GM18861 (cell line): Measurements from ENCODE around the gene VRK3.

Experiments
- ATAC-seq: cut with Tn5 transposase; IDR thresholded peaks from one replicate; pipeline ENCODE4 v1.9.1; 2021; ENCODE audit not compliant: unreplicated experiment

Gene VRK3

DNA sequence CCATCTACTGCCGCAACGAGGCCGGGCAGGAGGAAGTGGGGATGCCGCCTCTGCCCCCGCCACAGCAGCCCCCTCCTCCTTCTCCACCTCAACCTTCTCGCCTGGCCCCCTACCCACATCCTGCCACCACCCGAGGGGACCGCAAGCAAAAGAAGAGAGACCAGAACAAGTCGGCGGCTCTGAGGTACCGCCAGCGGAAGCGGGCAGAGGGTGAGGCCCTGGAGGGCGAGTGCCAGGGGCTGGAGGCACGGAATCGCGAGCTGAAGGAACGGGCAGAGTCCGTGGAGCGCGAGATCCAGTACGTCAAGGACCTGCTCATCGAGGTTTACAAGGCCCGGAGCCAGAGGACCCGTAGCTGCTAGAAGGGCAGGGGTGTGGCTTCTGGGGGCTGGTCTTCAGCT lies 92.4 kb downstream of the VRK3 start:
- no peak for ATAC-seq

- no peak for ATAC-seq
Observed at GRCh38 chr19:49932041-49932451, 93.1 kb downstream of the VRK3 start.

DNA sequence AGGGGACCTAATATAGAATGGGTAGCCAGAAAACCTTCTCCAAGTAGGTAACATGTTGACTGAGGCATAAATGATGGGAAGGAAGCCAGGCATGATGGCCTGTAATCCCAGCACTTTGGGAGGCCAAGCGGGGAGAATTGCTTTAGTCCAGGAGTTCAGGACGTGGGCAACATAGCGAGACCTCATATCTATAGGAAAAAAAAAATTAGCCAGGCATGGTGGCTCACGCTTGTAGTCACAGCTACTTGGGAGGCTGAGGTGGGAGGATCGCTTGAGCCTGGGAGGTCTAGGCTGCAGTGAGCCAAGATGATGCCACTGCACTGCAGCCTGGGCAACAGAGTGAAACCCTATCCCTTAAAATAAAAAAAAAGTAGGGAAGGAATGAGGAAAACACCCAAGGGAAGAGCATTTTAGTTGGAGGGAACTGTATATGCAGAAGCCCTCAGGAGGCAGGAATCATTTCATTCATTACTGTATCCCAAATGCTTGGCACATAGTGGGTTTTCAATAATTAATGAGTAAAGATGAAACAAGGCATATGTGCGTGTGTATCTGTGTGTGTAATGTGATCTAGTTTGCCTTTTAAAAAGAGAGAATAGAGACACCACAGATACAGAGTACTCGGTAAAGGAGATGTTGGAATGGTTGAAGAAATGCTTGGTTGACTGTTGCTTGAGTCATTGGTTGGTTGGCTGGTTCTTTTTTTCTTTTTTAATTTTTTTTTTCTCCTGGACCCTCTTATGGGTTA lies 93.7 kb downstream of the VRK3 start:
- no peak for ATAC-seq

DNA sequence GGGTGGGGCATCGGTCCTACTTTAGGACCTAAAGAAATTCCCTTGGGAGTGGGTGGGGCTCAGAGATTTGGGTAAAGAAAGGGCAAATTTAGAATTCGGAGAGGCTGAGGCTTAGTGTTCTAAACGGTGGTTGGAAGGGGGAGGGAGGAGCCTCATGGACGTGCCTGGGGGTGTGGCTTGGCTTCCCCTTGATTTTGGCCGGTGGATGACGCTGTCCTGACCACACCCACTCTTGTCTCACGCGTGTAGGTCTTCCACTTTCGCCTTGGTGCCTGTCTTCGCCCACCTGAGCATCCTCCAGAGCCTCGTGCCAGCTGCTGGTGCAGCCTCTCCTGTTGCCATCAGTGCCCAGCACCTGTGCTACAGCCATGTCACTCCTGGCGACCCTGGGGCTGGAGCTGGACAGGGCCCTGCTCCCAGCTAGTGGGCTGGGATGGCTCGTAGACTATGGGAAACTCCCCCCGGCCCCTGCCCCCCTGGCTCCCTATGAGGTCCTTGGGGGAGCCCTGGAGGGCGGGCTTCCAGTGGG lies 94.6 kb downstream of the VRK3 start:
- no peak for ATAC-seq

- peak; percentile 67 for ATAC-seq
Observed at GRCh38 chr19:49929611-49930482, 95.3 kb downstream of the VRK3 start.

DNA sequence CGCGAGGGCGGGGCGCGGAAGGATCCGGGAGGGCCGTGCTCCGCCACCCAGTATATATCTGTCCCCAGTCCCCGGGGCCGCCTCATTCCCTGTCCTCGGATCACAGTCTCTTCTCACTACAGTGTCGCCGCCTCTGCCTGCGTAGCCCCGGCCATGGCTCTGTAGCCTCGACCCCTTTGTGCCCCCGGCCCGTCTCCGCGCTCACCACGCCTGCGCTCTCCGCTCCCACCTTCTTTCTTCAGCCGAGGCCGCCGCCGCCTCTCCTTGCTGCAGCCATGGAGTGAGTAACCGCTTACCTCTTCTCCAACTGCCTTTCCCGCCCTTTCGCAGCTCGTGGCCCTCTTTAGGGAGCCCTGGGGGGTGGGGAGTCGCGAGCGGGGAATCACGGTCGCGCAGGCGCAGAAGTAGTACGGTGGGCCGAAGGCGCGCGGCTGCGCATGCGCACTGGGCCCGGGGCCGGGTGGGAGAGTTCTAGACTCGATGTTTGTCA lies 96.0 kb downstream of the VRK3 start, which contains the start of the genes ATF5 and NUP62:
TSS of gene ATF5 (plus strand) at position 85 of the 490 bp plus-strand sequence. CDS start 1,646 bp downstream, outside the sequence.
TSS of gene NUP62 (minus strand) at position 384 of the 490 bp plus-strand sequence. CDS start 19,697 bp downstream, outside the sequence.
- ATAC-seq: peak; percentile 26

GRCh38 chr19:49927526-49928264 lies 97.5 kb downstream of the VRK3 start:
- no peak for ATAC-seq

- ATAC-seq: no peak
Observed at GRCh38 chr19:49926515-49926914, 98.7 kb downstream of the VRK3 start.
